ENCODE measurements around the gene RBM20.

DNA sequence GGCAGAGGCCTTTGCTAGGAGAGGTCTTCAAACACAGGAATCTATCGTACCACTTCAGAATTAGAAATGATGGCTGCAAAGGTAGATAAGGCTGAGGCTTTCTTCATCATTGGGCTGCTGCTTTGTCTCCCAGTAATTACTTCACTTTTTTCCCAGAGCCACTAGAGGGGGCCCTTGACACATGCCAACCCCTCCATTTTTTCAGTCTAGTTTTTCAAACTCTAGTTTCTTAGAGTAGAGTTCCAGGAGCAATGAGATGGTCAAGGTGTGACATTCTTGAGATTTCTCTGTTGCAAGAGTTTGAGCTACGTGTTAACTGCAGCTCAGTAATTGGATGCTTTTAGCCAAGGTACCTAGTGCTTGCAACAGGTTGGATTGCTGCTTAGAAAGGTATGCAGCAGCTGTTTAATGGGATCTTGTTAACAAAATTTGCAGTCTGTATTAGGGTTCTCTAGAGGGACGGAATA lies 33.8 kb upstream of the RBM20 start:
- TF ChIP-seq ARNTL (CRISPR knock-in tag; IDR thresholded peaks at IDR 0.05; ENCODE audit: borderline replicate concordance, low read depth) (no peak), ZNF565 (CRISPR knock-in tag; conservative IDR thresholded peaks at IDR 0.05; ENCODE audit: low read depth) (no peak), RARB (CRISPR knock-in tag; IDR thresholded peaks at IDR 0.05) (no peak), ZC3H10 (CRISPR knock-in tag; IDR thresholded peaks at IDR 0.05) (no peak), ISL1 (CRISPR knock-in tag; IDR thresholded peaks at IDR 0.05) (no peak), SNAI2 (CRISPR knock-in tag; IDR thresholded peaks at IDR 0.05) (no peak), OSR1 (CRISPR knock-in tag; IDR thresholded peaks at IDR 0.05) (no peak), ZFP3 (CRISPR knock-in tag; IDR thresholded peaks at IDR 0.05) (no peak), ZFP30 (CRISPR knock-in tag; IDR thresholded peaks at IDR 0.05) (no peak)
- TF ChIP-seq, protein P1, sequence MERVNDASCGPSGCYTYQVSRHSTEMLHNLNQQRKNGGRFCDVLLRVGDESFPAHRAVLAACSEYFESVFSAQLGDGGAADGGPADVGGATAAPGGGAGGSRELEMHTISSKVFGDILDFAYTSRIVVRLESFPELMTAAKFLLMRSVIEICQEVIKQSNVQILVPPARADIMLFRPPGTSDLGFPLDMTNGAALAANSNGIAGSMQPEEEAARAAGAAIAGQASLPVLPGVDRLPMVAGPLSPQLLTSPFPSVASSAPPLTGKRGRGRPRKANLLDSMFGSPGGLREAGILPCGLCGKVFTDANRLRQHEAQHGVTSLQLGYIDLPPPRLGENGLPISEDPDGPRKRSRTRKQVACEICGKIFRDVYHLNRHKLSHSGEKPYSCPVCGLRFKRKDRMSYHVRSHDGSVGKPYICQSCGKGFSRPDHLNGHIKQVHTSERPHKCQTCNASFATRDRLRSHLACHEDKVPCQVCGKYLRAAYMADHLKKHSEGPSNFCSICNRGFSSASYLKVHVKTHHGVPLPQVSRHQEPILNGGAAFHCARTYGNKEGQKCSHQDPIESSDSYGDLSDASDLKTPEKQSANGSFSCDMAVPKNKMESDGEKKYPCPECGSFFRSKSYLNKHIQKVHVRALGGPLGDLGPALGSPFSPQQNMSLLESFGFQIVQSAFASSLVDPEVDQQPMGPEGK (CRISPR knock-in tag; IDR thresholded peaks at IDR 0.05; ENCODE audit: borderline replicate concordance): no peak
- TF ChIP-seq, protein P2, sequence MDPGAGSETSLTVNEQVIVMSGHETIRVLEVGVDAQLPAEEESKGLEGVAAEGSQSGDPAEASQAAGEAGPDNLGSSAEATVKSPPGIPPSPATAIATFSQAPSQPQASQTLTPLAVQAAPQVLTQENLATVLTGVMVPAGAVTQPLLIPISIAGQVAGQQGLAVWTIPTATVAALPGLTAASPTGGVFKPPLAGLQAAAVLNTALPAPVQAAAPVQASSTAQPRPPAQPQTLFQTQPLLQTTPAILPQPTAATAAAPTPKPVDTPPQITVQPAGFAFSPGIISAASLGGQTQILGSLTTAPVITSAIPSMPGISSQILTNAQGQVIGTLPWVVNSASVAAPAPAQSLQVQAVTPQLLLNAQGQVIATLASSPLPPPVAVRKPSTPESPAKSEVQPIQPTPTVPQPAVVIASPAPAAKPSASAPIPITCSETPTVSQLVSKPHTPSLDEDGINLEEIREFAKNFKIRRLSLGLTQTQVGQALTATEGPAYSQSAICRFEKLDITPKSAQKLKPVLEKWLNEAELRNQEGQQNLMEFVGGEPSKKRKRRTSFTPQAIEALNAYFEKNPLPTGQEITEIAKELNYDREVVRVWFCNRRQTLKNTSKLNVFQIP (CRISPR knock-in tag; IDR thresholded peaks at IDR 0.05; ENCODE audit: borderline replicate concordance, low read depth): no peak

Data from SK-N-SH treated with all-trans-retinoic acid at 6 μM for 48 hours (cell line).